K562 (cell line): Measurements from ENCODE around the gene CRKL. TPM values are rescaled to one million over a fixed set of nuclear protein-coding genes. Genes with fewer than 3 reads are reported as not detected.

ENCODE experiments used
- ATF7 ChIP-seq: fragments of 450-650 bp; IDR thresholded peaks from 2 replicates; pipeline ENCODE4 v1.7.1; 2014; ENCODE audit warnings: mild to moderate bottlenecking, moderate library complexity
- CTBP1 ChIP-seq: fragments of 450-650 bp; IDR thresholded peaks from 2 replicates; pipeline ENCODE4 v1.6.1; 2016; ENCODE audit warnings: borderline replicate concordance
- DNMT1 ChIP-seq: fragments of 450-650 bp; IDR thresholded peaks from 2 replicates; pipeline ENCODE4 v1.6.1; 2016; ENCODE audit warnings: antibody characterized with exemption, mild to moderate bottlenecking
- MEIS2 ChIP-seq: fragments of 450-650 bp; IDR thresholded peaks from 2 replicates; pipeline ENCODE4 v1.6.1; 2014; ENCODE audit warnings: mild to moderate bottlenecking; ENCODE audit not compliant: partially characterized antibody
- NFE2L1 ChIP-seq: fragments of 450-650 bp; IDR thresholded peaks from 2 replicates; pipeline ENCODE4 v1.6.1; 2016; ENCODE audit warnings: missing genetic modification characterization, low read depth, mild to moderate bottlenecking, missing compliant biosample characterization, moderate library complexity, borderline replicate concordance
- NONO ChIP-seq, 2 experiments: fragments of 200-400 bp in 1 of 2; fragments of 450-650 bp in 1 of 2; formaldehyde crosslinking in 1 of 2; IDR thresholded peaks; 2 replicates each; pipeline ENCODE4 v1.6.1; 2017; ENCODE audit warnings: low read depth in 2 of 2, mild to moderate bottlenecking in 2 of 2, moderate library complexity in 2 of 2, low read length in 1 of 2
- NR2C1 ChIP-seq, 2 experiments: fragments of 450-650 bp; IDR thresholded peaks; 2 replicates each; pipeline ENCODE4 v1.6.1; 2017; ENCODE audit warnings: mild to moderate bottlenecking in 2 of 2, antibody characterized with exemption in 1 of 2, inconsistent platforms in 1 of 2, missing compliant biosample characterization in 1 of 2, missing genetic modification characterization in 1 of 2
- NR4A1 ChIP-seq, 2 experiments: fragments of 250-450 bp in 1 of 2; fragments of 450-650 bp in 1 of 2; sonication (Bioruptor Pico) in 1 of 2; IDR thresholded peaks; 2 replicates each; pipeline versions ENCODE4 v1.4.0 to v1.6.1; 2016 to 2020; ENCODE audit warnings: mild to moderate bottlenecking in 2 of 2, missing compliant biosample characterization in 1 of 2, missing genetic modification characterization in 1 of 2, moderate library complexity in 1 of 2
- SIN3A ChIP-seq, 2 experiments: fragments of 150-350 bp in 1 of 2; IDR thresholded peaks; 2 replicates each; pipeline ENCODE4 v1.6.1; 2011 to 2016; ENCODE audit warnings: borderline replicate concordance in 2 of 2, low read depth in 2 of 2, low read length in 2 of 2, mild to moderate bottlenecking in 2 of 2, moderate library complexity in 2 of 2; ENCODE audit not compliant: control insufficient read depth in 1 of 2
- U2AF1 ChIP-seq: fragments of 200-400 bp; formaldehyde crosslinking; optimal IDR thresholded peaks from 2 replicates; pipeline ENCODE3; 2017; ENCODE audit warnings: mild to moderate bottlenecking, low read depth, low read length, moderate library complexity
- WHSC1 ChIP-seq: IDR thresholded peaks from one replicate; pipeline ENCODE4 v1.6.1; 2012; ENCODE audit warnings: low read length, control low read depth, inconsistent platforms
- ZNF263 ChIP-seq: sonication (generic); formaldehyde crosslinking; IDR thresholded peaks from 2 replicates; pipeline ENCODE4 v1.8.0; 2022; ENCODE audit warnings: mild to moderate bottlenecking, missing genetic modification reagents, borderline replicate concordance
- ZNF431 ChIP-seq: sonication (generic); formaldehyde crosslinking; IDR thresholded peaks from 2 replicates; pipeline ENCODE4 v1.8.0; 2022; ENCODE audit warnings: mild to moderate bottlenecking, missing genetic modification reagents
- polyA plus RNA-seq, 8 experiments: library from polyadenylated mRNA; depleted of rRNA in 4 of 8; stranded (reverse) in 5 of 8; unstranded in 3 of 8; fragments of >200 nt; fragmentation: Nextera tagmentation in 2 of 8; fragmentation: Illumina TruSeq in 1 of 8; extraction: Ambion mirVana in 2 of 8; extraction: Trizol in 1 of 8; gene quantifications; 2 replicates each; pipeline versions ENCODE4 v1.2.1 to v1.2.3, GENCODE V29; 2011 to 2014; ENCODE audit warnings: inconsistent platforms in 1 of 8, missing spikeins in 1 of 8
- total RNA-seq, 7 experiments: library from RNA; depleted of rRNA in 6 of 7; stranded (reverse); fragments of >200 nt in 6 of 7; fragmentation: Illumina TruSeq in 2 of 7; extraction: Trizol in 2 of 7; gene quantifications; 2 replicates each; pipeline versions ENCODE4 v1.2.1 to v1.2.3, GENCODE V29; 2011 to 2021; ENCODE audit warnings: low replicate concordance in 1 of 7
- TF ChIP-seq, protein P1 (sequence below): fragments of 450-650 bp; IDR thresholded peaks from 2 replicates; pipeline ENCODE4 v1.7.1; 2018; ENCODE audit warnings: mild to moderate bottlenecking, low read depth; ENCODE audit not compliant: partially characterized antibody
- TF ChIP-seq, protein P2 (sequence below): sonication (generic); formaldehyde crosslinking; IDR thresholded peaks from 2 replicates; pipeline ENCODE4 v1.8.1; 2023; ENCODE audit warnings: mild to moderate bottlenecking, missing genetic modification reagents
- TF ChIP-seq, protein P3 (sequence below): sonication (generic); formaldehyde crosslinking; IDR thresholded peaks from 2 replicates; pipeline ENCODE4 v1.8.0; 2022; ENCODE audit warnings: mild to moderate bottlenecking, missing genetic modification reagents

The CRKL gene
- total and polyA plus RNA-seq, 9 of the 15 experiments (the other 6 are each of a cell fraction or from before 2014, with no cell fraction given): 100 to 263 (median 124) TPM

DNA sequence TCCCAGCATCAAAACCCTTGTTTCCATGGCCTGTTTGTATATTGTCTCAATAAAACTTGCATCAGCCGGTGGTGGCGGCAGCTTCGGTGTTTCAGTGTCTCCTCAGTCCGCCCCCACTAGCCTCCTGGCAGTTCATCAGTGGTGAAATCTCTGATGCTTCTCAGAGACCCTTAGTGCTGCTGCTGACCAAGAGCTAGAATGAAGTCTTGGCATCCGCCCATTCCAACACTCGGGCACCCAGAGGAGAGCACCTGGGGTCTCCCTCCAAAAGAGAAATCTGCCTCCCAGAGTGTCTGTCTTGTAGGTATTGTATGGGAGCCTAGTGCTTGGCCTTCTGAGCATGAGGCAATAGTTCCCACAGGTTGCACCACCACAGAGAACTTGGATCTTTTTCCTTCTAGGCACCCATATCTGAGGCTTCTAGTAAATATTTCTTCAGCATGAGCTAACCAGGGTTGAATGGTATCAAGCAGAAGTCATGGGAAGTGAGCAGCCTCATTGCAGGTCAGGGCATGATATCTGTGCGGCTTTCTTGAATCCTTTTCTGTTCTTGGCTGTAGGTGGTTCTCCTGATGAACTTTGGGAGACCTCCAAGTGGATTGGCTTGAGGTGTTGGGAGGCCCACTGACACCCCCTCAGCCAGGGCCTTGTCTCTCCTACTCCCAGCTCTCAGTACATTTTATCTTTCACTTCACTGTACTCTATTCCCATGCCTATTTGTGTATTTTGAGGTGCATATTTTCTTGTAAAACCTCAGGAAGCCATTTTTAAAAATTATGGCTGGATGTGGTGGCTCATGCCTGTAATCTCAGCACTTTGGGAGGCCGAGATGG, 36.7 kb downstream of the CRKL start (continued):
- peak; percentile 33 for TF ChIP-seq U2AF1
- TF ChIP-seq ZNF431: peak; percentile 64
- TF ChIP-seq, protein P1, sequence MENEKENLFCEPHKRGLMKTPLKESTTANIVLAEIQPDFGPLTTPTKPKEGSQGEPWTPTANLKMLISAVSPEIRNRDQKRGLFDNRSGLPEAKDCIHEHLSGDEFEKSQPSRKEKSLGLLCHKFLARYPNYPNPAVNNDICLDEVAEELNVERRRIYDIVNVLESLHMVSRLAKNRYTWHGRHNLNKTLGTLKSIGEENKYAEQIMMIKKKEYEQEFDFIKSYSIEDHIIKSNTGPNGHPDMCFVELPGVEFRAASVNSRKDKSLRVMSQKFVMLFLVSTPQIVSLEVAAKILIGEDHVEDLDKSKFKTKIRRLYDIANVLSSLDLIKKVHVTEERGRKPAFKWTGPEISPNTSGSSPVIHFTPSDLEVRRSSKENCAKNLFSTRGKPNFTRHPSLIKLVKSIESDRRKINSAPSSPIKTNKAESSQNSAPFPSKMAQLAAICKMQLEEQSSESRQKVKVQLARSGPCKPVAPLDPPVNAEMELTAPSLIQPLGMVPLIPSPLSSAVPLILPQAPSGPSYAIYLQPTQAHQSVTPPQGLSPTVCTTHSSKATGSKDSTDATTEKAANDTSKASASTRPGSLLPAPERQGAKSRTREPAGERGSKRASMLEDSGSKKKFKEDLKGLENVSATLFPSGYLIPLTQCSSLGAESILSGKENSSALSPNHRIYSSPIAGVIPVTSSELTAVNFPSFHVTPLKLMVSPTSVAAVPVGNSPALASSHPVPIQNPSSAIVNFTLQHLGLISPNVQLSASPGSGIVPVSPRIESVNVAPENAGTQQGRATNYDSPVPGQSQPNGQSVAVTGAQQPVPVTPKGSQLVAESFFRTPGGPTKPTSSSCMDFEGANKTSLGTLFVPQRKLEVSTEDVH: peak; percentile 78
- TF ChIP-seq NR4A1 (CRISPR knock-in tag; IDR thresholded peaks at IDR 0.05): no peak
- peak; percentile 86 for TF ChIP-seq NR4A1 (tag; IDR thresholded peaks at IDR 0.05)
- TF ChIP-seq NFE2L1 (tag): no peak
- TF ChIP-seq SIN3A (IDR thresholded peaks at IDR 0.05; ENCODE audit: borderline replicate concordance in 2 of 2, control insufficient read depth in 1 of 2, low read depth in 2 of 2, low read length in 2 of 2): no peak
- peak; percentile 1; the same call in 1 of the 2 replicates for TF ChIP-seq DNMT1
- TF ChIP-seq NR2C1 (IDR thresholded peaks at IDR 0.05): no peak
- TF ChIP-seq NR2C1 (tag; IDR thresholded peaks at IDR 0.05): peak; percentile 35
- TF ChIP-seq WHSC1: peak; percentile 50
- TF ChIP-seq, protein P2, sequence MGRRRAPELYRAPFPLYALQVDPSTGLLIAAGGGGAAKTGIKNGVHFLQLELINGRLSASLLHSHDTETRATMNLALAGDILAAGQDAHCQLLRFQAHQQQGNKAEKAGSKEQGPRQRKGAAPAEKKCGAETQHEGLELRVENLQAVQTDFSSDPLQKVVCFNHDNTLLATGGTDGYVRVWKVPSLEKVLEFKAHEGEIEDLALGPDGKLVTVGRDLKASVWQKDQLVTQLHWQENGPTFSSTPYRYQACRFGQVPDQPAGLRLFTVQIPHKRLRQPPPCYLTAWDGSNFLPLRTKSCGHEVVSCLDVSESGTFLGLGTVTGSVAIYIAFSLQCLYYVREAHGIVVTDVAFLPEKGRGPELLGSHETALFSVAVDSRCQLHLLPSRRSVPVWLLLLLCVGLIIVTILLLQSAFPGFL (CRISPR knock-in tag): peak; percentile 67; the same call in 1 of the 2 replicates
- TF ChIP-seq NONO (IDR thresholded peaks at IDR 0.05; ENCODE audit: low read depth in 2 of 2, low read length in 1 of 2): peak in 1 of 2 experiments; percentile 71; a peak in 1 of 4 replicates
- peak; percentile 2 for TF ChIP-seq MEIS2
- peak; percentile 93 for TF ChIP-seq ATF7
- TF ChIP-seq ZNF263 (CRISPR knock-in tag): 0 out of 2 replicates have a peak, but pooled peaks have one; percentile 36
- TF ChIP-seq CTBP1: peak; percentile 54
- TF ChIP-seq, protein P3, sequence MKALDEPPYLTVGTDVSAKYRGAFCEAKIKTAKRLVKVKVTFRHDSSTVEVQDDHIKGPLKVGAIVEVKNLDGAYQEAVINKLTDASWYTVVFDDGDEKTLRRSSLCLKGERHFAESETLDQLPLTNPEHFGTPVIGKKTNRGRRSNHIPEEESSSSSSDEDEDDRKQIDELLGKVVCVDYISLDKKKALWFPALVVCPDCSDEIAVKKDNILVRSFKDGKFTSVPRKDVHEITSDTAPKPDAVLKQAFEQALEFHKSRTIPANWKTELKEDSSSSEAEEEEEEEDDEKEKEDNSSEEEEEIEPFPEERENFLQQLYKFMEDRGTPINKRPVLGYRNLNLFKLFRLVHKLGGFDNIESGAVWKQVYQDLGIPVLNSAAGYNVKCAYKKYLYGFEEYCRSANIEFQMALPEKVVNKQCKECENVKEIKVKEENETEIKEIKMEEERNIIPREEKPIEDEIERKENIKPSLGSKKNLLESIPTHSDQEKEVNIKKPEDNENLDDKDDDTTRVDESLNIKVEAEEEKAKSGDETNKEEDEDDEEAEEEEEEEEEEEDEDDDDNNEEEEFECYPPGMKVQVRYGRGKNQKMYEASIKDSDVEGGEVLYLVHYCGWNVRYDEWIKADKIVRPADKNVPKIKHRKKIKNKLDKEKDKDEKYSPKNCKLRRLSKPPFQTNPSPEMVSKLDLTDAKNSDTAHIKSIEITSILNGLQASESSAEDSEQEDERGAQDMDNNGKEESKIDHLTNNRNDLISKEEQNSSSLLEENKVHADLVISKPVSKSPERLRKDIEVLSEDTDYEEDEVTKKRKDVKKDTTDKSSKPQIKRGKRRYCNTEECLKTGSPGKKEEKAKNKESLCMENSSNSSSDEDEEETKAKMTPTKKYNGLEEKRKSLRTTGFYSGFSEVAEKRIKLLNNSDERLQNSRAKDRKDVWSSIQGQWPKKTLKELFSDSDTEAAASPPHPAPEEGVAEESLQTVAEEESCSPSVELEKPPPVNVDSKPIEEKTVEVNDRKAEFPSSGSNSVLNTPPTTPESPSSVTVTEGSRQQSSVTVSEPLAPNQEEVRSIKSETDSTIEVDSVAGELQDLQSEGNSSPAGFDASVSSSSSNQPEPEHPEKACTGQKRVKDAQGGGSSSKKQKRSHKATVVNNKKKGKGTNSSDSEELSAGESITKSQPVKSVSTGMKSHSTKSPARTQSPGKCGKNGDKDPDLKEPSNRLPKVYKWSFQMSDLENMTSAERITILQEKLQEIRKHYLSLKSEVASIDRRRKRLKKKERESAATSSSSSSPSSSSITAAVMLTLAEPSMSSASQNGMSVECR: peak; percentile 79; the same call in 1 of the 2 replicates
